Muscle layer of colon (tissue), 2 donors: ENCODE results near the gene SLF1.

ENCODE experiments used
- H3K27ac ChIP-seq: one replicate; pipeline ENCODE4 v1.7.0; 2013; ENCODE audit warnings: low read depth, mild to moderate bottlenecking, low read length, moderate library complexity
- H3K27me3 ChIP-seq, 2 donors: one replicate each; pipeline ENCODE4 v1.7.0; 2013; ENCODE audit warnings: low read length in 2 of 2, mild to moderate bottlenecking in 2 of 2; ENCODE audit not compliant: insufficient read depth in 2 of 2, control insufficient read depth in 1 of 2
- H3K36me3 ChIP-seq: one replicate; pipeline ENCODE4 v1.7.0; 2013; ENCODE audit warnings: mild to moderate bottlenecking, low read length; ENCODE audit not compliant: insufficient read depth
- H3K4me1 ChIP-seq: one replicate; pipeline ENCODE4 v1.7.0; 2013; ENCODE audit warnings: mild to moderate bottlenecking, low read length; ENCODE audit not compliant: insufficient read depth
- H3K4me3 ChIP-seq, 2 donors: one replicate each; pipeline ENCODE4 v1.7.0; 2013; ENCODE audit warnings: low read length in 2 of 2, low read depth in 1 of 2, mild to moderate bottlenecking in 1 of 2, moderate library complexity in 1 of 2
- H3K9ac ChIP-seq: one replicate; pipeline ENCODE4 v1.7.0; 2013; ENCODE audit warnings: low read length
- H3K9me3 ChIP-seq: one replicate; pipeline ENCODE4 v1.7.0; 2013; ENCODE audit warnings: mild to moderate bottlenecking, low read length
- donor health status: abdominal sarcoma.
- donor health status: Adenocarcinoma of cecum.

SLF1 gene

GRCh38 chr5:94725142-94725541 is 106.7 kb downstream of the SLF1 start:
- H3K9me3 ChIP-seq, result no peaks in the 10 kb centered on the region
- no peaks in the 10 kb centered on the region for H3K36me3 ChIP-seq
- no peak overlapping the region for H3K27ac ChIP-seq
- H3K4me1 ChIP-seq, result no peaks in the 10 kb centered on the region
- H3K9ac ChIP-seq, result no peak overlapping the region
- no peak overlapping the region for H3K4me3 ChIP-seq
- H3K27me3 ChIP-seq, result no peaks in the 10 kb centered on the region

GRCh38 chr5:94731471-94731870 is 113.0 kb downstream of the SLF1 start:
- Histone ChIP-seq H3K27me3 (no peaks in the 10 kb centered on the region), H3K27ac (no peak overlapping the region), H3K9me3 (no peaks in the 10 kb centered on the region), H3K4me1 (no peaks in the 10 kb centered on the region), H3K4me3 (no peak overlapping the region), H3K9ac (no peak overlapping the region), H3K36me3 (no peaks in the 10 kb centered on the region)

GRCh38 chr5:94736498-94736897 is 118.0 kb downstream of the SLF1 start:
- Histone ChIP-seq H3K27me3 (no peaks in the 10 kb centered on the region), H3K9ac (no peak overlapping the region), H3K9me3 (no peaks in the 10 kb centered on the region), H3K4me1 (no peaks in the 10 kb centered on the region), H3K4me3 (no peak overlapping the region), H3K27ac (no peak overlapping the region), H3K36me3 (no peaks in the 10 kb centered on the region)

- Histone ChIP-seq H3K4me3 (no peak overlapping the region), H3K27ac (no peak overlapping the region), H3K9ac (no peak overlapping the region), H3K36me3 (no peaks in the 10 kb centered on the region), H3K27me3 (no peaks in the 10 kb centered on the region), H3K4me1 (no peaks in the 10 kb centered on the region), H3K9me3 (no peaks in the 10 kb centered on the region)
Measured at GRCh38 chr5:94740286-94740685, 121.8 kb downstream of the SLF1 start.

GRCh38 chr5:94742852-94743251 is 124.4 kb downstream of the SLF1 start:
- H3K4me1 ChIP-seq, result no peaks in the 10 kb centered on the region
- no peaks in the 10 kb centered on the region for H3K27me3 ChIP-seq
- no peaks in the 10 kb centered on the region for H3K9me3 ChIP-seq
- H3K9ac ChIP-seq, result no peak overlapping the region
- H3K27ac ChIP-seq, result no peak overlapping the region
- no peaks in the 10 kb centered on the region for H3K36me3 ChIP-seq
- no peak overlapping the region for H3K4me3 ChIP-seq

GRCh38 chr5:94744906-94745305 is 126.4 kb downstream of the SLF1 start:
- Histone ChIP-seq H3K27me3 (no peaks in the 10 kb centered on the region), H3K9ac (no peak overlapping the region), H3K9me3 (no peaks in the 10 kb centered on the region), H3K4me1 (no peaks in the 10 kb centered on the region), H3K4me3 (no peak overlapping the region), H3K36me3 (no peaks in the 10 kb centered on the region), H3K27ac (no peak overlapping the region)

- H3K9me3 ChIP-seq, result no peaks in the 10 kb centered on the region
- no peak overlapping the region for H3K4me3 ChIP-seq
- no peaks in the 10 kb centered on the region for H3K27me3 ChIP-seq
- no peak overlapping the region for H3K27ac ChIP-seq
- no peaks in the 10 kb centered on the region for H3K4me1 ChIP-seq
- H3K9ac ChIP-seq, result no peak overlapping the region
- no peaks in the 10 kb centered on the region for H3K36me3 ChIP-seq
Measured at GRCh38 chr5:94745786-94746730, 127.6 kb downstream of the SLF1 start.

- Histone ChIP-seq H3K36me3 (no peaks in the 10 kb centered on the region), H3K27ac (no peak overlapping the region), H3K9ac (no peak overlapping the region)
Measured at GRCh38 chr5:94746731-94747124, 128.3 kb downstream of the SLF1 start.

More at GRCh38 chr5:94746731-94747124, 128.3 kb downstream of the SLF1 start:
- H3K27me3 ChIP-seq, result no peaks in the 10 kb centered on the region
- H3K4me1 ChIP-seq, result no peaks in the 10 kb centered on the region
- no peaks in the 10 kb centered on the region for H3K9me3 ChIP-seq
- H3K4me3 ChIP-seq, result no peak overlapping the region
